GM23338 (cell line): ENCODE results near the gene BCAP31. TPM values are rescaled to one million over a fixed set of nuclear protein-coding genes. Genes with fewer than 3 reads are reported as not detected.

Experiments
- ATAC-seq: fragments of 200-7000 bp; cut with Tn5 transposase; 3 replicates; pipeline ENCODE4 v1.9.1; 2020
- DNase-seq: peaks from one replicate; pipeline ENCODE4 v3.0.0-alpha.2; 2015; ENCODE audit warnings: low spot score
- H2AFZ ChIP-seq: fragments of 200-600 bp; sonication (generic); 2 replicates; pipeline ENCODE4 v1.8.0; 2016; ENCODE audit warnings: antibody characterized with exemption, mild to moderate bottlenecking, moderate library complexity
- H3F3A ChIP-seq: fragments of 200-600 bp; sonication (generic); replicated peaks from 2 replicates; pipeline ENCODE4 v1.8.0; 2017; ENCODE audit warnings: antibody characterized with exemption, mixed run types, low read depth
- H3K27ac ChIP-seq: fragments of 200-600 bp; sonication (generic); 2 replicates; pipeline ENCODE4 v1.6.1; 2016; ENCODE audit warnings: low read depth
- H3K27me3 ChIP-seq: fragments of 200-600 bp; sonication (generic); 2 replicates; pipeline ENCODE4 v1.8.0; 2016; ENCODE audit warnings: mild to moderate bottlenecking, mixed run types, moderate library complexity; ENCODE audit not compliant: insufficient read depth
- H3K36me3 ChIP-seq: fragments of 200-600 bp; sonication (generic); 2 replicates; pipeline ENCODE4 v1.8.0; 2016; ENCODE audit warnings: mild to moderate bottlenecking; ENCODE audit not compliant: insufficient read depth
- H3K4me1 ChIP-seq: fragments of 200-600 bp; sonication (generic); 2 replicates; pipeline ENCODE4 v1.8.0; 2016; ENCODE audit warnings: mild to moderate bottlenecking, moderate library complexity; ENCODE audit not compliant: insufficient read depth
- H3K4me2 ChIP-seq: fragments of 200-600 bp; sonication (generic); 2 replicates; pipeline ENCODE4 v1.7.1; 2017; ENCODE audit warnings: mixed run types
- H3K4me3 ChIP-seq: fragments of 200-600 bp; sonication (generic); 2 replicates; pipeline ENCODE4 v1.6.1; 2016; ENCODE audit warnings: mixed run types
- H3K79me2 ChIP-seq: fragments of 200-600 bp; sonication (generic); replicated peaks from 2 replicates; pipeline ENCODE4 v1.8.0; 2017; ENCODE audit warnings: mild to moderate bottlenecking; ENCODE audit not compliant: insufficient read depth
- H3K9me2 ChIP-seq: fragments of 200-600 bp; sonication (generic); 2 replicates; pipeline ENCODE4 v1.8.0; 2017; ENCODE audit not compliant: insufficient read depth
- H4K20me1 ChIP-seq: fragments of 200-600 bp; sonication (generic); replicated peaks from 2 replicates; pipeline ENCODE4 v1.8.0; 2017; ENCODE audit warnings: mild to moderate bottlenecking; ENCODE audit not compliant: insufficient read depth
- H3K27ac Mint-ChIP-seq: 2 replicates; pipeline ENCODE4 v1.8.0; 2020; ENCODE audit warnings: inconsistent platforms, mild to moderate bottlenecking, moderate library complexity, mixed read lengths
- H3K27me3 Mint-ChIP-seq: 3 replicates; pipeline ENCODE4 v1.8.0; 2022; ENCODE audit warnings: low read depth, mild to moderate bottlenecking, moderate library complexity, mixed read lengths, inconsistent platforms; ENCODE audit not compliant: insufficient read depth, poor library complexity
- H3K36me3 Mint-ChIP-seq: 3 replicates; pipeline ENCODE4 v1.8.0; 2021; ENCODE audit warnings: low read depth, mild to moderate bottlenecking, inconsistent platforms, moderate library complexity, mixed read lengths
- H3K4me1 Mint-ChIP-seq: 3 replicates; pipeline ENCODE4 v1.8.0; 2020; ENCODE audit warnings: mild to moderate bottlenecking, inconsistent platforms, mixed read lengths
- H3K4me3 Mint-ChIP-seq: 3 replicates; pipeline ENCODE4 v1.8.0; 2021; ENCODE audit warnings: moderate library complexity, mild to moderate bottlenecking, inconsistent platforms, mixed read lengths
- H3K9me3 Mint-ChIP-seq: 3 replicates; pipeline ENCODE4 v1.8.0; 2020; ENCODE audit warnings: moderate library complexity, mild to moderate bottlenecking, inconsistent platforms, mixed read lengths
- ETS1 ChIP-seq: IDR thresholded peaks from 2 replicates; pipeline ENCODE4 v1.6.1; 2016; ENCODE audit warnings: antibody characterized with exemption
- EZH2phosphoT487 ChIP-seq: fragments of 200-600 bp; sonication (generic); IDR thresholded peaks from one replicate; pipeline ENCODE4 v1.8.1; 2018; ENCODE audit warnings: antibody characterized with exemption; ENCODE audit not compliant: unreplicated experiment
- JUNB ChIP-seq: IDR thresholded peaks from one replicate; pipeline ENCODE4 v1.6.1; 2016; ENCODE audit warnings: antibody characterized with exemption; ENCODE audit not compliant: unreplicated experiment
- NANOG ChIP-seq: IDR thresholded peaks from 2 replicates; pipeline ENCODE4 v1.6.1; 2016; ENCODE audit warnings: antibody characterized with exemption, borderline replicate concordance
- POLR2AphosphoS5 ChIP-seq: IDR thresholded peaks from 2 replicates; pipeline ENCODE4 v1.6.1; 2016; ENCODE audit warnings: antibody characterized with exemption, low read depth
- REST ChIP-seq: IDR thresholded peaks from one replicate; pipeline ENCODE4 v1.6.1; 2018; ENCODE audit warnings: antibody characterized with exemption; ENCODE audit not compliant: unreplicated experiment
- ZNF114 ChIP-seq: fragments of 250-450 bp; sonication (Bioruptor Pico); IDR thresholded peaks from 2 replicates; pipeline ENCODE4 v1.5.0; 2020; ENCODE audit warnings: mild to moderate bottlenecking, moderate library complexity
- polyA plus RNA-seq: library from polyadenylated mRNA; unstranded; fragments of >200 nt; fragmentation: Nextera tagmentation; extraction: Ambion mirVana; gene quantifications from 2 replicates; pipeline ENCODE4 v1.2.1, GENCODE V29; 2016
- total RNA-seq: library from RNA; depleted of rRNA; stranded (reverse); fragments of >200 nt; shearing (Covaris generic); gene quantifications from 2 replicates; pipeline ENCODE4 v1.2.3, GENCODE V29; 2014

Gene BCAP31
- total and polyA plus RNA-seq, 2 experiments from 2014 or later = 85.0 to 145 TPM

GRCh38 chrX:153732401-153732800 lies 8.2 kb upstream of the BCAP31 start:
- Mint-ChIP-seq H3K4me3 (no peak overlapping the region), H3K9me3 (peaks cover 2% of the 10 kb centered on the region; the same call in 1 of the 3 replicates), H3K27ac (no peak overlapping the region), H3K36me3 (peaks cover 9% of the 10 kb centered on the region; the same call in 1 of the 3 replicates), H3K4me1 (peaks cover 15% of the 10 kb centered on the region), H3K27me3 (peaks cover 5% of the 10 kb centered on the region)
- Histone ChIP-seq H4K20me1 (no peaks in the 10 kb centered on the region), H3K36me3 (no peaks in the 10 kb centered on the region), H3K27ac (no peak overlapping the region), H3K79me2 (no peaks in the 10 kb centered on the region), H2AFZ (no peak overlapping the region), H3K4me3 (no peak overlapping the region), H3K4me1 (peaks cover 2% of the 10 kb centered on the region; the same call in 1 of the 2 replicates), H3K4me2 (no peak overlapping the region), H3K9me2 (no peaks in the 10 kb centered on the region), H3K27me3 (no peaks in the 10 kb centered on the region), H3F3A (no peaks in the 10 kb centered on the region)
- no peak for TF ChIP-seq NANOG
- no peak for TF ChIP-seq POLR2AphosphoS5
- TF ChIP-seq REST = no peak
- TF ChIP-seq JUNB = no peak
- TF ChIP-seq ZNF114 (CRISPR knock-in tag) = no peak
- TF ChIP-seq ETS1 = no peak
- TF ChIP-seq EZH2phosphoT487 = no peak
- ATAC-seq = no peak
- DNase-seq = no peak

GRCh38 chrX:153731845-153732215 lies 7.6 kb upstream of the BCAP31 start:
- Histone ChIP-seq H3F3A (no peaks in the 10 kb centered on the region), H3K9me2 (no peaks in the 10 kb centered on the region), H3K4me2 (no peak overlapping the region), H3K4me3 (no peak overlapping the region), H3K27ac (no peak overlapping the region), H3K79me2 (no peaks in the 10 kb centered on the region), H4K20me1 (no peaks in the 10 kb centered on the region), H3K4me1 (peaks cover 7% of the 10 kb centered on the region; the same call in 1 of the 2 replicates), H2AFZ (no peak overlapping the region), H3K27me3 (no peaks in the 10 kb centered on the region), H3K36me3 (no peaks in the 10 kb centered on the region)
- Mint-ChIP-seq H3K27me3 (peaks cover 5% of the 10 kb centered on the region), H3K27ac (no peak overlapping the region), H3K9me3 (peaks cover 2% of the 10 kb centered on the region; the same call in 1 of the 3 replicates), H3K4me1 (peaks cover 21% of the 10 kb centered on the region), H3K36me3 (peaks cover 9% of the 10 kb centered on the region; the same call in 1 of the 3 replicates), H3K4me3 (no peak overlapping the region)
- DNase-seq (no peak), ATAC-seq (no peak)
- no peak for TF ChIP-seq ETS1
